Stimulated activated CD4-positive, alpha-beta T cell treated with anti-CD3 and anti-CD28 coated beads, Interleukin-1b, Interleukin-23, amount 100 ng/mL, for 24 hours (primary cell): ENCODE results near the gene LPP.

Experiments
- DNase-seq, 4 experiments: peaks; one replicate each; pipeline ENCODE4 v3.0.0-alpha.2; 2020; ENCODE audit warnings: low read depth in 4 of 4, low spot score in 1 of 4

LPP gene

GRCh38 chr3:188246905-188247304 is 92.9 kb downstream of the LPP start:
- DNase-seq, result no peak

- no peak for DNase-seq
These were observed 94.1 kb downstream of the LPP start for GRCh38 chr3:188248036-188248561.

GRCh38 chr3:188253123-188253793 is 99.3 kb downstream of the LPP start:
- DNase-seq, result no peak

- DNase-seq, result peak in 1 of 4 experiments; percentile 13
These were observed 100.0 kb downstream of the LPP start for GRCh38 chr3:188253800-188254452.

DNA sequence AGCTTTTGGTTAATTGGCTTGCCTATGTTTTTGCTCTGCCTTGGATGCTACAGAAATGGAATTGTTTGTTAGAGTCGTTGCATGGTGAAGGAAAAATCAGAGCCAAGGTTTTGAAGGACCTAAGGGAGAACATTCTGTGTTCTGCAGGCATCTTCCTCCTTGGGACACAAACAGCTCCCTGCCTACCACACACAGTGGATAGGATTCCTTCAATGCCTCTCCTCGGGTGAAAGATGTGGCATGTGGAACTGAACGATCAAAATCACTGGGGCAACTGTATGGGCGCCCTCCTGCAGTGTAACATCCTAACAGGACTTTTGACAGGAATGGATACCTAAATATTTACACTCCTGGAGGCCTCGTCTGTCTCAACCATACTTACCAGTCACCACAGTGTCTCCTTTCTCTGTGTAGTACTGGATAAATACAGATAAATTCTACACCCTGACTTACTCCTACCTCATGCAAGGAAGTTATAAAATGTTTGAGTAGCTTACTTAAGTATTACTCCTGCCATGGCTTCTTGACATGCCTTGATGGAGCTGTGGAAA is 100.6 kb downstream of the LPP start:
- DNase-seq, result no peak

DNA sequence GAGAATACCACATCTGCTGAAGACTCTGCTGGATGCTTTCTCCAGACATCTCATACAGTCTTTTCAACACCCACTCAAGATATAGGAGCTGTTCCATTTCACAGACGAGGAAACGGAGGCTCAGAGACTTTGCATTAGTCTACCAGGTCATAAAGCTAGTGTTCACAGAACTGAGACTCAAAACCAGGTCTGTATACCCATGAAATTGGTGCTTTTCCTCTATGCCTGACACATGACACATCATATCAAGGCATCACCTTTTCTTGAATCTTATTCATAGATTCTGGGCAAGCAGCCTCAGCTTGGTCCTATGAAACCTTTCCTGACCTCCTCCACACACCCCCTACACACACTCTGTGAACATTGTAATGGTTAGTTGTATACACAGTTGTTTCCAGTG is 101.2 kb downstream of the LPP start:
- no peak for DNase-seq

- no peak for DNase-seq
These were observed 102.8 kb downstream of the LPP start for GRCh38 chr3:188256758-188257157.

DNA sequence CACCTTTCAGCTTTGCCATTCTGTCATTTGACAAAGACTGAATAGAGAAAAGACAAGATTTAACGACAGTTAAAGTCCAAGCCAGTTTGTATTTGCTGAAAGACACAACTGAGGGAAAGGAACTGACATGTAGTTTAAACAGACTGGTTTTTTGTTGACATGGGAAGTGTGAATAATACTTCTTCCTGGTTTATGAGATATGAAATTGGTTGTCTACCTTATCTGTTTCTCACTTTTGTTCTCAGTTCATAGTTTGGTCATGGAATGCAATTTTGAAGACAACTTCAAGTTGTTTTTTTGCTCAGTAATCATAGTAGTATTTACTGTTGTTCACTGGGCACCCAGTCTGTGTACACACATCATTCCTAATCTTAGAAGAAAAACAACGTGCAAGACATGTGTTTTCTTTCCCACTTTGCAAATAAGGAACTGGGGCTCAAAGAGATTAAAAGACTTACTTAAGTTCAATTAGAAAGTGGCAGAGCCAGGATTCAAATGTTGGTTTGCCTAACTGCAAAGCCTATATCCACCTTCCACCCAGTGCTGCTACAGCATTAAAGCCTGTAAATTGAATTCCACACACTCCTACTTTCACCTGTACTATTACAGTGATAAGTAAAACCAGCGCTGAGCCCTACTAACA is 103.5 kb downstream of the LPP start:
- no peak for DNase-seq

DNA sequence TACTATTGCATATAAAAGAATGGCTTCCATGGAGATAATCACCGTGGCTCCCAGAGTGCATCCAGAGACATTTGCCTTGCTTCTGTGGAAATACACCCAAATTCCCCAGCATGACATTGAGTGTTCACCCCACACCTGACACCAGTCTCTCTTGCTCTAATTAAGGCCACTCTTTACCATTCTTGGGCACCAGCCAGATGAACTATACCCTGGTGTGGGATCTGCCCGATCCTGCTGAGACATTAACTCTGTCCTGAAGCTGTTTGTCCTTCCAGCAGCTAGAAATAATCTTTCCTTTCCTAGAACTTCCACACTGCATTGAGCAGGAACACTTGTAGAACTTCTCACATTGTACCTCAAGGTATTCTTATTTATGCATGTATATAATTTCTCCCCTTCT is 105.2 kb downstream of the LPP start:
- no peak for DNase-seq

DNA sequence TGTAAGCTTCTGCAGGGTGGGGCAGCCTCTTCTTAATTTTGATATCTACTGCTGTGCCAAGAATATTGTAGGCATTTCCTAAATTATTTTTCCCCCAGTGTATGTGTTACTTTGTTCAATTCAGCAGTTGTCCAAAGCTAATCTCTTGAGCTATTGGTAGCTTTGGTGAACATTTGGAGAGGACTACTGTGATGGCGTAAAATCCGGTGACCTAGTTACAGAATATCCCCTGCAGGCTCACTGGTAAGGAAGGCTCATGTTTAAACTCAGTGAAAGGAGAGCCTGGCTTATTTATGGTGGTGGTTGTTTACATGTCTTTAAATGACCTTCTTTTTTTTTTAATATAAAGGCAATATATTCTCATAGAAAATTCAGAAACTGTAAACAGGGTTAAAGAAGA is 105.6 kb downstream of the LPP start:
- DNase-seq, result no peak

GRCh38 chr3:188261011-188261410 is 107.1 kb downstream of the LPP start:
- DNase-seq, result no peak

DNA sequence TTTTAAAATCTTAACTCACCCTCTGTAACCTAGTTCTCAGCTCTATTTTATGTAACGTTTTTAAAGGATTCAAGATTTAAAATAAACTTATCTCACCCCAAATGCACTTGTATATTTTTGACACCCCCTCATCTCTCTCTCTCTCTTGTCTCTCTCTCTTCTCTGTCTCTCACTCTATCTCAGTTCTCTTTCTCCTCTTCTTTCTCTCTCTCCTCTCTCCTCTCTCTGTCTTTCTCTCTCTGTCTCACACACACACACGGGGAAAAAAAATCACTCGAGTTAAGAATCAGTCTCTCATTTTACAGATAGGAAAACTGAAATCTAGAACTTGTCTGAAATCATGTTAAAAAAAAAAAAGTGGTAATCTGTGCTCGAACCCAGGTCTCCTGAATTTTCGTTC is 108.5 kb downstream of the LPP start:
- no peak for DNase-seq

DNA sequence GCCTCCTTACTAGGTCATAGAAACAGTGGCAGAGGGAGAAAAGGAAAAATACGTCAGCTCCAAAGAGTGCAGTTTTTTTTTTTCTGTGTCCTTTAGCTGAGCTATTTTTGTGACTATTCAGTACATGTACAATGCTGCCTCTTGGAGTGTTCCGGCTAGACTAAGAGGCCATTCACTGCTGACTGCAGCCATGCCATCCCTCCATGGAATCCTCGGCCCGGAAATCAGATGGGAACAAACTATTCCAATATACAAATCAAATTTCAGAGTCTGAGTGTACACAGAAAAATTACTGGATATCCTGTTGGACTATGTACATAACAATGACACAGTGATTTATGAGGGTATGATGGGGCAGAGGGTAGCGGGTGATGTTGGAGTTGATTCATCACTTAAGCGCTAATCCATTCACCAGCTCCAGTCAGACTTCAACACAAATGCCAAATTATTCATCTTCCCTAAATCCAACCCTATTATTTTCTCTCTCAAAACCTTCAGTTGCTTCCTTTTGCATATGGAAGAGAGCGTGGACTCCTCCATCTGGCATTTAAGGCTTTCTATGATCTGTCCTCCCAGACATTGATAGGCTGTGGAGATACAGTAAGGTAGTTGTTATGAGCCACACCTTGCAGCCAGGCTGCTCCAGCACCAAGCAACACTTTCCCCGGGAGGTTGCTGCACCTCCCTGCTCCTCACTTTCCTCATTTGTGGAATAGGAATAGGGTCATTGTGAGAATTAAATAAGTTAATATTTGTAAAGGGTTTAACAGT is 109.1 kb downstream of the LPP start:
- DNase-seq, result no peak

GRCh38 chr3:188264226-188265207 is 110.6 kb downstream of the LPP start:
- no peak for DNase-seq

- no peak for DNase-seq
These were observed 112.8 kb downstream of the LPP start for GRCh38 chr3:188266562-188267274.

GRCh38 chr3:188267790-188268335 is 113.9 kb downstream of the LPP start:
- no peak for DNase-seq

DNA sequence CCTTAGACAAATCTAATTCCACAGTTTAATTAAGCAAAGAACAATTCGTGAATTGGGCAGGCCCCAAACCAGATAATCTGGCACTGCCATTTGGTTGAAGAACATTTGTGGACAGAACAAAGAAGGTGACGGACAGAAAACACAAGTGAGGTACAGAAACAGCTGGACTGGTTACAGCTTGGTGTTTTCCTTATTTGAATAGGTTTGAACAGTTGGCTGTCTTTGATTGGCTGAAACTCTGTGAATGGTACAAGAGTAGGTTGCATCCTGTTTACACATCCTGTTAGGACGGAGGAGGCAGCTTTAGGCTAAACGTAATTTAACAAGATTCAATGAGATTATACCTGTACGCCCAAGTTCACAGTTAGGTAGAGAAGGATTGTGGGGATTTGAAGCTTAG is 114.4 kb downstream of the LPP start:
- DNase-seq, result no peak

GRCh38 chr3:188269040-188269439 is 115.1 kb downstream of the LPP start:
- DNase-seq, result no peak

DNA sequence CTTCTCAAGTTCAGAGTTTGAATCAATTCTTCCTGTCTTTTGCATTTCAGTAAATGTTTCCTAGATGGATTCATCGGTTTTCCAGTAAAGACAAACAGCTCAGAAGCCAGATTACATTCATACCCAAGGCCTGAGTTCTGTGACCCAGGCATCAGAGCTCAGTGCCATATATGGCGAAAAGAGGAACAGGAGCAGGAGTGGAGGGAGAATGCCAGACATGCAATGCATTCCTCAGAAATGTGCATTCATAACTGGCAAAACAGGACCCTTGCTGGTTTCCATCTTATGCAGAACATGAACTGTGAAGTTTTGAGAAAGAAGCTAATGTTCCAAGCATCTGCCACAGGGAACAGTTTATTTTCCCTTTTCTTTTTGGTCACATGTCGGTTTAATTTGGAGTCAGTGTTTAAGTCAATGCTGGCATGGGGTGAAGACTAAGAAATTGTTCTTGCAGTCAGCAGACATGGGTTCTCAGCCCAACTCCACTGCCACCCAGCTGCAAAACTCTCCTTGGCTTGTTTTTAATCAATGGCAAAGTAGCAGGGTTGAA is 116.5 kb downstream of the LPP start:
- DNase-seq, result no peak
